HCT116 (cell line): ENCODE results near the gene ZNF605. TPM values are rescaled to one million over a fixed set of nuclear protein-coding genes. Genes with fewer than 3 reads are reported as not detected.

Experiments
- ATAC-seq: fragments of 200-7000 bp; cut with Tn5 transposase; 2 replicates; pipeline ENCODE4 v1.9.1; 2020; ENCODE audit warnings: mild to moderate bottlenecking, moderate library complexity
- BruUV-seq: library from RNA; stranded (reverse); fragments of 400-500 nt; replicated peaks from 2 replicates; lab custom pipeline; 2021; lab: Mats Ljungman, UMichigan
- CTCF ChIA-PET: fragments of 300-600 bp; sonication (Branson Sonifier 250); formaldehyde crosslinking; loops from one replicate; lab custom pipeline; 2021; ENCODE audit warnings: antibody characterized with exemption; lab: Charles Lee
- POLR2A ChIA-PET: fragments of 300-600, 350-600 bp; sonication (Branson Sonifier 250); formaldehyde crosslinking; loops from one replicate; lab custom pipeline; 2021; ENCODE audit warnings: antibody characterized with exemption; lab: Charles Lee
- RAD21 ChIA-PET, 2 experiments: fragments of 300-600 bp; sonication (Branson Sonifier 250); formaldehyde crosslinking; loops; one replicate each; lab custom pipeline; 2023; ENCODE audit warnings: low total read pairs in 2 of 2; ENCODE audit not compliant: uncharacterized antibody in 2 of 2, unreplicated experiment in 2 of 2, low non-redundant PET in 1 of 2; lab: Charles Lee
- DNase-seq: peaks from one replicate; pipeline ENCODE4 v3.0.0-alpha.2; 2010; ENCODE audit warnings: low read depth, low spot score
- H2AFZ ChIP-seq: fragments of 200-600 bp; shearing (Covaris generic), sonication (generic); 2 replicates; pipeline ENCODE4 v1.6.1; 2017; ENCODE audit warnings: low read depth, mixed run types, mixed read lengths, antibody characterized with exemption, low read length; ENCODE audit not compliant: poor library complexity, severe bottlenecking
- H3K27ac ChIP-seq: 2 replicates; pipeline ENCODE4 v1.5.1; 2012; ENCODE audit warnings: low read depth, low read length
- H3K27me3 ChIP-seq: fragments of 200-600 bp; sonication (generic); 2 replicates; pipeline ENCODE4 v1.6.1; 2016; ENCODE audit warnings: mixed run types, low read length, mixed read lengths; ENCODE audit not compliant: insufficient read depth
- H3K36me3 ChIP-seq, 2 experiments: fragments of 200-500 bp in 1 of 2; fragments of 200-600 bp in 1 of 2; sonication (Bioruptor generic) in 1 of 2; sonication (generic) in 1 of 2; 2 replicates each; pipeline versions ENCODE4 v1.5.1 to v1.6.1; 2014 to 2016; ENCODE audit warnings: low read length in 2 of 2, inconsistent platforms in 1 of 2, mixed read lengths in 1 of 2, mixed run types in 1 of 2; ENCODE audit not compliant: insufficient read depth in 2 of 2, control insufficient read depth in 1 of 2
- H3K4me1 ChIP-seq, 2 experiments: fragments of 200-600 bp in 1 of 2; sonication (generic) in 1 of 2; 2 replicates each; pipeline versions ENCODE4 v1.5.1 to v1.6.1; 2012 to 2017; ENCODE audit warnings: low read length in 2 of 2, inconsistent platforms in 1 of 2, mild to moderate bottlenecking in 1 of 2, mixed read lengths in 1 of 2, mixed run types in 1 of 2, moderate library complexity in 1 of 2; ENCODE audit not compliant: insufficient read depth in 2 of 2, control insufficient read depth in 1 of 2
- H3K4me2 ChIP-seq: fragments of 200-600 bp; sonication (generic); 2 replicates; pipeline ENCODE4 v1.6.1; 2017; ENCODE audit warnings: mixed run types, low read length, mixed read lengths
- H3K4me3 ChIP-seq, 2 experiments: fragments of 200-600 bp in 1 of 2; sonication (generic) in 1 of 2; replicated peaks in 1 of 2; 2 replicates each; pipeline ENCODE4 v1.5.1; 2011 to 2016; ENCODE audit warnings: low read length in 2 of 2, control low read depth in 1 of 2, low read depth in 1 of 2, mild to moderate bottlenecking in 1 of 2, mixed read lengths in 1 of 2, mixed run types in 1 of 2
- H3K79me2 ChIP-seq: fragments of 200-600 bp; sonication (generic); 2 replicates; pipeline ENCODE4 v1.6.1; 2017; ENCODE audit warnings: mild to moderate bottlenecking, mixed run types, low read length, moderate library complexity, mixed read lengths; ENCODE audit not compliant: insufficient read depth
- H3K9ac ChIP-seq: fragments of 200-600 bp; sonication (generic); 2 replicates; pipeline ENCODE4 v1.6.1; 2016; ENCODE audit warnings: low read length, mixed read lengths
- H3K9me2 ChIP-seq: fragments of 200-600 bp; sonication (generic), shearing (Covaris generic); 2 replicates; pipeline ENCODE4 v1.6.1; 2017; ENCODE audit warnings: mixed run types, mild to moderate bottlenecking, moderate library complexity; ENCODE audit not compliant: insufficient read depth
- H3K9me3 ChIP-seq, 2 experiments: fragments of 200-500 bp in 1 of 2; fragments of 200-600 bp in 1 of 2; sonication (Bioruptor generic) in 1 of 2; sonication (generic) in 1 of 2; 2 replicates each; pipeline ENCODE4 v1.6.1; 2014 to 2017; ENCODE audit warnings: low read length in 2 of 2, mixed read lengths in 2 of 2, inconsistent platforms in 1 of 2, low read depth in 1 of 2, mild to moderate bottlenecking in 1 of 2, mixed run types in 1 of 2, moderate library complexity in 1 of 2; ENCODE audit not compliant: control insufficient read depth in 1 of 2, insufficient read depth in 1 of 2
- H4K20me1 ChIP-seq: fragments of 200-600 bp; sonication (generic), shearing (Covaris generic); 2 replicates; pipeline ENCODE4 v1.6.1; 2017; ENCODE audit warnings: mixed run types, mild to moderate bottlenecking, moderate library complexity; ENCODE audit not compliant: insufficient read depth
- CTCF ChIP-seq, 3 experiments: fragments of 200-600 bp in 1 of 3; sonication (generic) in 1 of 3; IDR thresholded peaks in 2 of 3; conservative IDR thresholded peaks in 1 of 3; 2 replicates each; pipeline ENCODE4 v1.5.1; 2012 to 2017; ENCODE audit warnings: low read depth in 2 of 3, low read length in 2 of 3, antibody characterized with exemption in 1 of 3, borderline replicate concordance in 1 of 3, control low read depth in 1 of 3, mild to moderate bottlenecking in 1 of 3, mixed read lengths in 1 of 3, mixed run types in 1 of 3, moderate library complexity in 1 of 3; ENCODE audit not compliant: insufficient read depth in 1 of 3
- EGR1 ChIP-seq: IDR thresholded peaks from 2 replicates; pipeline ENCODE4 v1.6.1; 2012; ENCODE audit warnings: low read depth
- ELF1 ChIP-seq: IDR thresholded peaks from 2 replicates; pipeline ENCODE4 v1.6.1; 2012; ENCODE audit warnings: low read depth, borderline replicate concordance
- JUND ChIP-seq: IDR thresholded peaks from 2 replicates; pipeline ENCODE4 v1.6.1; 2012
- POLR2AphosphoS5 ChIP-seq: IDR thresholded peaks from 2 replicates; pipeline ENCODE4 v1.6.1; 2011; ENCODE audit warnings: mild to moderate bottlenecking, low read depth, low read length, moderate library complexity
- REST ChIP-seq: IDR thresholded peaks from 2 replicates; pipeline ENCODE4 v1.6.1; 2012; ENCODE audit warnings: low read depth
- SIN3A ChIP-seq: IDR thresholded peaks from 2 replicates; pipeline ENCODE4 v1.6.1; 2012; ENCODE audit warnings: low read depth
- SP1 ChIP-seq: IDR thresholded peaks from 2 replicates; pipeline ENCODE4 v1.6.1; 2012; ENCODE audit warnings: low read depth
- TCF7L2 ChIP-seq: IDR thresholded peaks from 2 replicates; pipeline ENCODE4 v1.7.0; 2011; ENCODE audit warnings: borderline replicate concordance, inconsistent platforms; ENCODE audit not compliant: insufficient read depth, insufficient read length; ENCODE audit errors: extremely low read depth
- intact Hi-C: fragments of 100-400 bp; cut with micrococcal nuclease; formaldehyde crosslinking; loops from 2 replicates; pipeline ENCODE4 v1.10.0; 2022
- total RNA-seq: library from RNA; stranded (reverse); gene quantifications from one replicate; pipeline ENCODE4 v1.2.1, GENCODE V29; 2021; ENCODE audit not compliant: unreplicated experiment

The ZNF605 gene
- total RNA-seq, 1 experiment from 2014 or later, result 0.02 TPM

GRCh38 chr12:132872073-132872855 is 83.8 kb downstream of the ZNF605 start:
- TF ChIP-seq POLR2AphosphoS5, result no peak
- TF ChIP-seq TCF7L2, result no peak
- TF ChIP-seq ELF1, result no peak
- no peak for TF ChIP-seq JUND
- no peak for TF ChIP-seq SP1
- TF ChIP-seq SIN3A, result no peak
- no peak for TF ChIP-seq EGR1
- no peak for TF ChIP-seq REST
- TF ChIP-seq CTCF (IDR thresholded peaks at IDR 0.05 in 2 of 3, conservative IDR thresholded peaks at IDR 0.05 in 1 of 3; ENCODE audit: borderline replicate concordance in 1 of 3, insufficient read depth in 1 of 3, low read depth in 2 of 3, low read length in 2 of 3), result no peak
- Histone ChIP-seq H3K27ac (no peak overlapping the region), H3K27me3 (no peaks in the 10 kb centered on the region), H3K79me2 (no peaks in the 10 kb centered on the region), H3K4me1 (no peaks in the 10 kb centered on the region), H3K9ac (no peak overlapping the region), H3K4me3 (no peak overlapping the region), H3K4me2 (no peak overlapping the region), H2AFZ (no peak overlapping the region), H4K20me1 (no peaks in the 10 kb centered on the region), H3K9me3 (no peaks in the 10 kb centered on the region; a peak in 1 of 4 replicates), H3K9me2 (no peaks in the 10 kb centered on the region), H3K36me3 (no peaks in the 10 kb centered on the region)
- no peak for ATAC-seq
- RAD21 ChIA-PET, result no interaction called here
- CTCF ChIA-PET, result no interaction called here
- intact Hi-C loops, result no loop called here
- POLR2A ChIA-PET, result no interaction called here
- DNase-seq, result no peak
- no TSS peak for BruUV-seq
